HL-60/S4 treated with retinoic acid at 250 ng/mL for 4 days and 3 days (cell line): ENCODE results near the gene KCTD1.

ENCODE experiments used
- in situ Hi-C: fragments of 300-500 bp; cut with MboI; formaldehyde crosslinking; loops from 2 replicates; pipeline ENCODE4 v1.7.0; 2022; ENCODE audit warnings: low sequenced_read_pairs

KCTD1 gene

DNA sequence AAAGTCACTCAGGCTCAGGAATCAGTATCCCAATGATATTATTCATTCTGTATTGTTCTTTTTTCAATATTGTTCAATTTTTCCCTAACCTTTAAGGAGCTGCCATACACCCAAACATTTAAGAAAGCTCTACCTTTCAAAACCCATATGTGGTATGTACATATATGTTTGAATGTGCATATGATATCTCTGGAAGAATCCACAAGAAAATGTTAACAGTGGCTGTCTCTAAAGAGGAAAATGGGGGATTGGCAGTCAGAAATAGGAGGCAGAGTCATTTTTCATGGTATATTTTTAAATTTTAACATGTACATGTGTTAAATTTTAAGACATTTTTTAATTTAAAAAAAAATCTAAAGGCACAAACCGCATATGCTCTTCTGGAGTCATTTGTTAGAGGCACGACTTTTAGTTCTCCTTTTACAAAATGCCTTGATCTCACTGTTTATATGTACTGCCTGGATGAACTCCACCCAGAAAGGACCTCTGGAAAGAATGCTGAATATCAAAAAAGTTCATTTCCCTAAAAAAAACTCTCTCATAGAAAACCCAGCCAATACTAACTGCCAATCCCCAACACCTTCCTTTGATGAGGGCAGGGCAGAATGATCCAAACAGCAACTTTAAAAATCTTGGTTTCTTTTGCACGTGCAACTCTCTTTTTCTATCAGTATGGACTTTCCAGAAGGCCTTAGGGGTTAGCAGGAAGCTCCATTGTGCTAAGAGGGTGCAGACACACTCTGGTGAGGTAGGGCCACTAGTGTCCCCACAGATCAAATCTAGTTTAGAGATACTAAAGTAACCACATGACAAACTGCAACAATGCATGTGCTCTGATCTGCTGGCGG, 23.6 kb downstream of the KCTD1 start:
- in situ Hi-C loops = no loop called here

DNA sequence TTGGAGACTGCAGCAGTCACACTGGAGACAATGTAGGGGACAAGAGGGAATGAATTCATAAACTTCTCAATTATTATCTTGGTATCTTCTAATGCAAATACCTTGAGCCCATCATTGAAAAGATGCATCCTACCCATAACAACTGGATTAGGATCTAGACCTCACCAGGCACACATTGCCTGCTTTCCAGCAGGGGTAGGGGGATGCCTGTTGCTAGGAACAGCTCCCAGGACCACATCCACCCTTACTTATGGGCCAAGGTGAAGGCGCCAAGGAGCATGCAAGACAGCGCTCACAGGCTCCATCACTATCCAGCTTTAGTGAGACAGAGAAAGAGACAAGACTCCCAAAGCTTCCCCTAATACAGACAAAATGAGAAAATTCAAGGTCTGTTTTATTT, 24.4 kb downstream of the KCTD1 start:
- in situ Hi-C loops = no loop called here

DNA sequence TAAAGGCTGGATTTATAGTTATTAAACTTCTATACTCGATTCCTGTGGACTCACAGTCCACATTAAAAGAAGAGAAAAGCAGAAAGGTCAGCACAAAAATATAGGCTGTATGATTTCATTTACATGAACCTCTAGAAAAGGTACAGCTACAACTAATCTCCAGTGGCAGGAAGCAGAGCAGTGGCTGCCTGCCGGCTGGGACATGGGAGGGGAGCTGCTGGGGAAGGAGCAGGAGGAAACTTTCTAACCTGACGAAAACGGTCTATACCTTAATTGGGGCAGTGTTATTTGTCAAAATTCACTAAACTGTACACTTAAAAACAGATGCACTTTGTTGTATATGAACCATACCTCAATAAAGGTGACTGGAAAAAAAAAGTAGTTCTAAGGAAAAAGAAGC, 26.7 kb downstream of the KCTD1 start:
- in situ Hi-C loops = no loop called here

DNA sequence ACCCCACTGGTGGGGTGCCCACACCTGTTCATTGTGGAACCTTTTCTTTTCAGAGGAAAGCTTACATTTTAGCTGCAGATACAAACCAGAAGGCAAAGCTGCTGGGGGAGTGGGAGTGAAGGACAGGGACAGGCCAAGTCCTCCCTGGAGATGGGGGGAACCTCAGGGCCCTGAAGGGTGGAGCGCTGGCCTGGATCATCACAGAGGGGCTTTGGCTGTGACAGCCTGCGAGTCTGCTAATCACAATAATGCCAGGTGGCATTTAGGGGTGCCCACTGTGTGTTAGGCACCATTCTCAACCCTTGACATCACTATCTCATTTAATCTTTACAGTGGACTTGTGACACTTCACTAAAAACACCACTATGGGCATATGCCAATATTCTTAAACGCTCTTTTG, 27.4 kb downstream of the KCTD1 start:
- in situ Hi-C loops = no loop called here

DNA sequence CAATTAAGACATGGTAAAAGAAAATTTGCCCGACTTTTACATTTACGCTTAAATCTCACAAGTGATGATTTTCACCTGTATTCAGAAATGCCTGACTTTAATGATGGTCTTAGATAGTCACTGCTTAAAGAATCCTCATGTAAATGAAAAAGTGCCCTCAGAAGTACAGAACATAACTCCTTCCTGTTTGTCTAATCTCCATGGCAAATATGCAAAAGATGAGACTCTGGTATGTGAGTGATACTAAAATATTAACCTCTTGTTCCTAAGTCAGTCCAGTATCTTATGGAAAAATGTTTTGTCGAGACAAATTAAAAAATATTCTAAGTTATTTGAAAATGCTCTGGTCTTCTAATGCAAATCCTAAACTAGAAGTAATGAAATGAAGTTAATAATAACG, 29.2 kb downstream of the KCTD1 start:
- in situ Hi-C loops = no loop called here

DNA sequence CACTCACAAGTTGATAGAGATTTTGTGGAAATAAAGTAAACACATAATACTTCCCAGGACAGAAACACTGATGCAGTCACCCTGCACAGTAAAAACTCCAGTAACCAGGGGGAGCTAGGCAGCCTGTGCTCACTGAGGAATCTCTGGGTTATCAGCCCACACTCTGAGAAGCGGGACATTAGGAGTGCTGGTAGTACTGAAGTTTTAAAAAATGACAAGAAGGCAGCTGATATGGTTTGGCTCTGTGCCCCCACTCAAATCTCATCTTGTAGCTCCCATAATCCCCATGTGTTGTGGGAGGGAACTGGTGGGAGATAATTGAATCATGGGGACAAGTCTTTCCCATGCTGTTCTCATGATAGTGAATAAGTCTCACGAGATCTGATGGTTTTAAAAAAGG, 31.4 kb downstream of the KCTD1 start:
- in situ Hi-C loops = no loop called here

DNA sequence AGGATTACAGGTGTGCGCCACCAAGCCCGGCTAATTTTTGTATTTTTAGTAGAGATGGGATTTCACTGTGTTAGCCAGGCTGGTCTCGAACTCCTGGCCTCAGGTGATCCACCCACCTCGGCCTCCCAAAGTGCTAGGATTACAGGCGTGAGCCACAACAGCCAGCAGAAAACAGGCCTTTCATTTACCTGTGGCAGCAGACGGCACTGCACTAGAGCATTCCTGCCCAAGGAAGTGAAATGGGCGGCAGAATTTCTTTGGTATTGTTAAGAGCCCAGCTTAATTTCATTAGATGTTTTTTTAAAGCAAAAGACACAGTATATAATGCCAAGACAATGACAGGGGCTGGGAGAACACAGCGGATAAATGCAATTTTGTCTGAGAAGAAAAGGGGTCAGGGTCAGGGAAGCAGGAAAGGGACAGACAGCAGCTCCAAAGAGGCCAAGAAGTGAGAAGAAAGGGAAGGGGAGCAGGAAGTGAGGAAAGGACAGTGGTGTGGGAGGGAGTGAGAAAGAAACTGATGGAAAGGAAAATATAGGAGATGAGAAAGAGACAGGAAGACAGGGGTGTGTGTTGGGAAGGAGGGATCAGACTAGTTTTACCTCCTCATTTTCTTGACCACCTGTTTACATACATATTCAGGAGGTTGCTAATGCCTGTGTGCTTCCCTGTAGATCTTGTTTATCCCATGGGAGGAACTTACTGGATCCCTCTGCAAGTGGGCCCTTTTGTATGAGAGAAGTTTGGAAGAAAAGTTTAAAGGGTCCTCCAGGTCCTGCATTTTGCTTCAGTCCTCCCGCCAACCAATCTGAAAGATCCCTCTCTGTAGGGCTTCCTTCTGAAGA, 32.5 kb downstream of the KCTD1 start:
- in situ Hi-C loops = no loop called here

DNA sequence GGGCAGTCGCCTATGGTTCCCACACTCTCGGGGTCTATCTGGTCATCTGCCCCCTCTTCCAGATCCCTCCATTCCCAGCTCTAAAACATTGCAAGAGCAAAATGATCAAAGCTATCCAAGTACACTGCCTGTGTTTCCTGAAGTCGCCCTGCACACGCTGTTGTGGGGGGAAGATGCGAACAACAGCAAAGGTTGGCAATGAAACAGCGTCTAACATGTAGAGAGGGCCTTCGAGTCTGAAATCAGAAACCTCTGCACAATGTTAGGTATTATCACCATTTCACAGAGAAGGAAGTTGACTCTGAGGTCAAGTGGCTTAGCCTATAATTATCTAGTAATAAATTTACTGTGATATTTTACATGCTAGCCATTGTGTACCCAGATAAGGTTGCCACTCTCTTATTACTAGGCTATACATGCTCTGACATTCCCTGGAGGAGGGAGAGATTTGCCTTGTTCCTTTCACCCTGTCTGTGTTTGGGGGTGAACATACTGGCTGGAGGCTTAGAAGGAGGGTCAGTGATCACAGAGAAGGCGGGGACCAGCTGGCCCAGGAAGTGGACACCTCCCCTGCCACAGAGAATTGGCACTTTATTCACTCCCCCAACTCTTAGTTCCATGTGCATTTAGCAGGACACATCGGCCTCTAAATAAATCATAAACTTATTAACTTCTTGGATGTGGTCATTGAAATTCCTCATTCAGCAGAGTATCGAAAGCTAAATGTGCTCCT, 36.8 kb downstream of the KCTD1 start:
- in situ Hi-C loops = no loop called here

DNA sequence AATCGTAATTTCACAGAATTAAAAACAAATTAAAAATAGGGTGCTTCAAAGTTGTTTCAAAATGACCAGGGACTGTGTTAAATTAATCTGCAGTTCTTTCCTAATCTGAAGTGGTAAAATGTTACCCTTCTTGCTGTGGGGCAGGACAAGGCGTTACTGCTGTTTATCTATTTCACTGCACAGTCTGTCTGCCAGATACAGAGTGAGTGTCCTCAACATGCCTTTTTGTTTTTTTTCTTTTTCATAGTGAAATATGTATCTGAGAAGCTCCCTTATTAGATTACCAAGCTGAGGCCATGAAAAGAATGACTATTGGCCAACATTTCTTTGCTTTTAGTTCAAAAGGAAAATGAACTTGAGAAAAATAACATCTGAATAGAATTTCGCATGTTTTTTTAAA, 38.0 kb downstream of the KCTD1 start:
- in situ Hi-C loops = no loop called here

DNA sequence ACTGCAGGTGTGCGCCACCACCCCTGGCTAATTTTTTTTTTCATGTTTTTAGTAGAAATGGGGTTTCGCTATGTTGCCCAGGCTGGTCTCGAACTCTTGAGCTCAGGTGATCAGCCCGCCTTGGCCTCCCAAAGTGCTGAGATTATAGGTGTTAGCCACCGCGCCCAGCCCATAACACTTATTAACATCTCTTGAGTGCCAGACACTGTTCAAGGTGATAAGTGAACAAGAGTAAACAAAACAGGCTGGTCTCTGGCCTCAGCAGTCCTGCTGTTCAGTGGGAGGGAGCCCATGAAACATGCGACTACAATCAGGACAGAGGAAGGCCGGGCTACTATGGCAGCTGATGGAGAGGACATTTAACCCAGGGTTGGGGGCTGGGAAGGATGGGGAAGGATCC, 42.3 kb downstream of the KCTD1 start:
- in situ Hi-C loops = no loop called here

DNA sequence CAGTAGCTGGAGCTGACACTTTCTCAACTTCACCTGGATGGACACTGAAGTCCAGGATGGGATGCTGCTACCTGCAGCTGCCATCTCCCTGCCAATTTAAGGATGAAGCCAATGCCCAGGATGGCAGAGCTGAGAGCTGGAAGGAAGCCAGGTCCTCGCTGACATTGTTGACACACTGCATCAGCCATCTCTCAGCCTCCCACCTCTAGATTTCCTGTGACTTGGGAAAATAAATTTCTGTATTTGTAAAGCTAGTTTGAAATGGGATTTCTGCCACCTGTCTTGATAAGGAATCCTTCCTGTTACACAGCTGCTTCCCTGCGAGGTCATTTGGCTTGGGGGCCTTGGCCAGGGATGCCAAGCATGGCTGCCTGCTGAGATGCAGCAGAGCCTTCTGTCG, 43.5 kb downstream of the KCTD1 start:
- in situ Hi-C loops = no loop called here

DNA sequence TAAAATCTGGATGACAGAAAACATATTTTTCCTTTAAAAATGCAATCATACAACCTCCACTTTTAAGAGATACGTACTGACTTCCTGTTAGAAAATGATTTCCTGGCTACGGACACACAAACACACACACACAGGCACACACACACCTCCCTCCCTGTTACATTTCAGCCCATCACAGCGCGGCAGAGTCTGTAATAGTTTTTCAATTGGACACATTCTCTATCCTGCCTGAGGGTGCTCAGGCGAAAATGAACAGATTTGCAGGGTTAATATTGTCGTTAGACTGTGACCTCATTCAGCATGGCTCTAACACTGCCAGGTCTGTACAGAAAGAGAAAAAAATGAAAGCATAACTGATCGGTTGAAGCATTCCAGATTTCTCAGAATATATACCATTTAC, 45.0 kb downstream of the KCTD1 start:
- in situ Hi-C loops = no loop called here

DNA sequence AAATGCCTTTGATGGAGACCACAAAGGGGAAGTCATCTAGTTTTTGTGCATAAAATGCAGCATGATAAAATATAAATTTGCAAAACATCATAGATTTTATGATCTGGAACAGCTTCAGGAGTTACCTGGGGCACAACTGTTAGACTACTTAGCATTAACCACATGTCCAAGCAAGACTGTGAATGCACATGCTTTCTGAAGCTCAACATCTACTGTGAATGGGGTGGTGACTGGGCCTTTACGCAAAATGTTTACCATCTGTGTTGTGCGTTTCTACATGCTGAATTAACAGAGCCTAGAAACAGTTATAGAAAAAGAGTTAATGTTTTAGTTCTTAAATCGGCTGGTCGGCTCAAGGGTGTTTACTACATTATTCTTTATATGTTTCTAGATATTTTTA, 45.5 kb downstream of the KCTD1 start:
- in situ Hi-C loops = no loop called here

DNA sequence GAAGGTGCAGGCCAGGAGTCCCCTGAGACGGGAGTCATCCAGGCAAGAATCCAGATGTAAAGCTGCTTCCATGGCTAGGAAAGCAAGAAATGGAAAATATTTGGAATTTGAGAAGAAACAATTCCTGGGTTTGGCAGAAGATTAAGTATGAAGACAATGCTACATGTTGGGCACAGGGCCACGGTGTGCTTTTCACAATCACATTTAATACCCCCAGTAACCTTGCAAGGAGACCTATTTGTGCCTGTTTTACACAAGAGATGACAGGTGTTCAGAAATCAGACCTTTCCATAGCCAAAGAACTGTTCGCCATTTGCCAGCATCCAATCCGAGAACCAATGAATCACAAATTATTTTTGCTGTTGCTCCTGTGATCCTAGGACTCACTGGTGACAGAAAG, 50.5 kb downstream of the KCTD1 start:
- in situ Hi-C loops = no loop called here

DNA sequence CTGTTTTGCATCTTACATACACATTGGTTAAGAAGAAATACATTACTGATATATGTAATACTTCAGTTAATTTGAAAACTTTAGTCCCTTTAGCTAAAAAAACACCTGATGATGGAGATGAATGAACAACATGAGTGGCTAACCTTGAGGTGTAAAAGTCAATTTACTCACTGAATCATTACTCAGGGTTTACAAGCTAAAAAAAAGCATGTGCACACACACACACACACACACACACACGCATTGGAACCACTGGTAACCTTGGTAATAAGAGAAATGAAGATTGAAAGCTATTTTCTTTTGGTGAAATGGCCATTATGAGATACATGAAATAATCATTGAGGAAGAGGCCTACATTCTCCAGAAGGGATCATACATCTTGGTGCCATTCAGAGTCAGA, 51.8 kb downstream of the KCTD1 start:
- in situ Hi-C loops = no loop called here

DNA sequence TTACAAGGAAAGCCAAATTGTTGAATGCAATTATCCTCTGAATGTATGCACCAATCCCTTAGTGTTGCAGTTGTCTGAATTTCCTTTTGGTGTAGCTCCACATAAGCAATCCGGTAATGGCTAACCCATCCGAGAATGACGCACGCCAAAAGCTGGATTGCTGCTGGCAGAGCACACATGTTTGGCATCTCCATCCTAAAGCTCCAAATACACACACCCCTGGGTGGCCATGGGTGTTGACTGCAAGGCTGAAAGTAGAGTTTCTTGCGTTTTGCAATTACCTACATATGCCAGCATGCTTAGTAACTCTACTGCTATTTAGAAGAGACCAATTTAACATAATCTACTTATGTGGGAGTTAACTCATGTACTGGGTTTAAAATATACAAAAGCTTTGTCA, 53.1 kb downstream of the KCTD1 start:
- in situ Hi-C loops = no loop called here

DNA sequence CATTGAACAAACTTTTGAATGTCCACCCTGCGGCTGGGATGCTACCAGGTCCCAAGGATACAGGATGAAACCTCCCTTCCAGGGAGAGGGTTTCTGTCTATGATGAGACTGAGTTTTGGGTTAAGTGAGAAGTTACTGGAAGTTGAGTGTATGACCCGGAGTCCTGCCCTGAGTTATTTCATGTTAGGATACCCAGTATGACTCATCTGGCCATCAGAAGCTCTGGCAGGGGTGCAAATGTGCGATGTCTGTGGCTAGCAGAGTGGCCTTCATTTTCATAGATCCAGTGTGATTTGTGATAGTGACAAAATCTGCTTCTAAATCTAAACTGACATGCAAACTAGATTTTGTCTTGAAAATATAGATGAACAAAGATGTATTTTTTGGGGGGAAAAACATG, 55.3 kb downstream of the KCTD1 start:
- in situ Hi-C loops = no loop called here

DNA sequence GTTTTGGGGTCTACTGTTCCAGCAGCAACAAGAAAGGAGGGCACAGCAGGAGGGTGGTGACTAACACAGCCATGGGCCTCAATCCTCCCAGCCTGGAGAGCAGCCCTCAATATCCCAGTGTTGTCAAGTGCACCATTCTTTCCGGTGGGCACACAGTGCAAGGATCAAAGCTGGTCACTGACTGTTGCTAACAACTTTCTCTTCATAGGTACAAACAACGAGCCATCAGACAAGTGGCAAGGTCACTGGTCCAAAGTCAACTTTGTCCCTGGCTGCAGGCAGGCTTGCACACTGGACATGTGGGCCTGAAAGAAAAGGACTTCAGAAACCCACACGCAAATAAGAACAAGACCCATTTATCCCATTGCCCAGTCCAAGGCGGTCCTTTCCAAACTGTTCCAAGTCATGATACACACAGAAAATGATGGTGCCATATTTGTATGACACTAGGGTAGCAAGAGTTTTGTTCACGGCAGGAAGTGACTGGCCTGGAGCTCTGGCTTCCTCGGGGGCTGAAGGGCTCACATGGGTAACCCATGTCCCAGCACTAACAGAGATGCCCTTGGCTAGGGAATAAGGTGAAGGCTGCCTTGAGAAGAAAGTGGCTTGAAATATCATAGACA, 57.0 kb downstream of the KCTD1 start:
- in situ Hi-C loops = no loop called here

DNA sequence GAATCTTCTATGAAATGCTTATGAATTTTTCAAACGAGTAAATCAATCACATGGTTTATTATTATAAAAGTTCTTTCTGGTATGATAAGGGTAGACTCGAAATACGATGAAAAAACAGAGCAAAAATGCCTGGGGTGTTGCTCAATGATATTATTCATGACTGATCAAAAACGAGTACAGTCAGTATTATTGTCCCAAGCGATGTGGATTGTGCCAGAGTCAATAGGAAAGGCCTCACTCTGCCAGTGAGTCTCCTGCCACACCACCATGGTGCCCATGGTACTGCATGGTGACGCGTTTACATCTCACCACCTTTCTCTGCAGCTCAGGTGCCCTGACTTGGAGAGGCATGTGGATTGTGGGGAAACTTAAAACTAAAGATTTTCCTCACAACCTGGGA, 58.5 kb downstream of the KCTD1 start:
- in situ Hi-C loops = no loop called here

DNA sequence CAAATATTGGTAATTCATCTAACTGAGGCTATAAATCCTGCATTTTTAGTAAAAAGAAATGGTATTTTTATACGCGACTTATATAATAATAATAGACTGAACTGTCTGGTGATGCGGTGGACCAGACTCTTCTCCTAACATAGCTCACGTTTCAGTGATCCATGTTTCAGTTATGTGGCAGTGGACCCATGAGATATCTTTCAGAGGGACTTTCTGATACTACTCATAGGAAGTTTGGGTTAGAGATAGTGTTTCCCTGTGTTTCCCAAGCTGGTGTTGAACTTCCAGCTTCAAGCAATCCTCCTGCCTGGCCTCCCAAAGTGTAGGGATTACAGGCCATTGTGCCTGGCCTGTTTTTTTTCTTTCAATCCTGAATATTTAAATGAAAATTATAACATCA, 59.2 kb downstream of the KCTD1 start:
- in situ Hi-C loops = no loop called here

DNA sequence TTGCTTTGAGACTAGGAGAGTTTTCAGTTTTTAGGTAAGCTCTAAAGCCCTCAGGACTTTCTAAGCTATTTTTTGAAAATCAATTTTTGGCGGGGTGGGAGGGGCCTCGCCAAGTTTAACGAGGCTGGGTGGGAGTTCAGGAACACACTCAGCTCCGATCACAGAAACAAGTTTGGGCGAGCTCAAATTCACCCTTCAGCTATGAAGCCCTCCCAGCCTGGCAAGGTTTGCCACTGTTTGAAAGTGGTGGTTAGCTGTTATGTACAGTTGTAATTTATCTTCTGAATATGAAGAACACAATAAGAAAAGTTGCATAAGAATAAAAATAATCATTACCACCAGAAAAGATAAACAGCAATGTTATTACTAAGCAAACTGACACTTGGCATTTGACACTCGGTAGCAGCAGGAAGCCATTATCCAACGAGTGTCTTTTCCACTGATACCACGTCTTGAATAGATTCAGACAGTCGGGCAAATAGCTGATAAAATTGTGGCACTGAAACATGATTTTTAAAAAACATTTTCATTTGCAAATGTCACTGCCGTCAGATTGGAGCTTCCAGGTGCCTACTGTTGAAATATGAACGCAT, 59.8 kb downstream of the KCTD1 start:
- in situ Hi-C loops = no loop called here
